Measurements from ENCODE around the gene SAMD5. TPM values are rescaled to one million over a fixed set of nuclear protein-coding genes. Genes with fewer than 3 reads are reported as not detected.

The SAMD5 gene
- total and polyA plus RNA-seq, 2 donors from 2014 or later, result 9.2 to 11.1 TPM

DNA sequence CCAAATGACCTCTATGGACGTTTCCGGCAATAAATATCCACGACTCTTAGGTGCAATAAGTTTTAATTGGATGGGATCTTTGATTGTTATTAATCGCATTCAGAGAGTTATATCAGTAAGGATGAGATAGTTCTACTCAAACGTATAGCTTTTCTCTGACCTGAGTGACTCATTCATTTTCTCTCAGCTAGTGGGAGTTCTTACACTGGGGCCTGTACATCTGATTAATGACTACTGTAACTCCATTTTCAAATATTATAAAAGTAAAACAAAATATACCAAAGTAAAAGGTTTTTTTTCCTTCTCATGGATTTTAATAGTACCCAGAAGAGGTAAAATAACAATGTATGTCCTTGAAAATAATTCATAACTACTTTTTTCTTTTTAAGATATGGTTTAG is 41.1 kb upstream of the SAMD5 start:
- no peaks in the 10 kb centered on the region for H3K4me1 ChIP-seq (ENCODE audit: control insufficient read depth in 2 of 3, insufficient read depth in 2 of 3, low read depth in 1 of 3, low read length in 3 of 3)
- no peak overlapping the region for H3K27ac ChIP-seq (ENCODE audit: low read depth in 2 of 2, low read length in 2 of 2)
- H3K9me3 ChIP-seq (ENCODE audit: control insufficient read depth in 2 of 3, insufficient read depth in 1 of 3, low read length in 3 of 3), result peaks cover 0 to 2% (median 0%) of the 10 kb centered on the region in 3 donors
- intact Hi-C loops (cut with DNase I), result no loop called here
- no peaks in the 10 kb centered on the region for H3K36me3 ChIP-seq (ENCODE audit: control insufficient read depth in 2 of 3, insufficient read depth in 3 of 3, low read length in 3 of 3)
- FAIRE-seq, result no peak
- no peak for TF ChIP-seq CTCF (IDR thresholded peaks at IDR 0.05; ENCODE audit: borderline replicate concordance, extremely low read depth, insufficient read depth)
- H3K4me3 ChIP-seq (ENCODE audit: low read length in 3 of 3), result no peak overlapping the region
- no peaks in the 10 kb centered on the region for H3K27me3 ChIP-seq (ENCODE audit: control insufficient read depth, insufficient read depth, low read length)
- no peak for DNase-seq
- no peak overlapping the region for H3K9ac ChIP-seq (ENCODE audit: low read length in 3 of 3)

- peak in 2 of 5 donors; percentile 13 to 15 for DNase-seq
- FAIRE-seq, result no peak
Observed at GRCh38 chr6:147467886-147468285, 40.6 kb upstream of the SAMD5 start.

DNA sequence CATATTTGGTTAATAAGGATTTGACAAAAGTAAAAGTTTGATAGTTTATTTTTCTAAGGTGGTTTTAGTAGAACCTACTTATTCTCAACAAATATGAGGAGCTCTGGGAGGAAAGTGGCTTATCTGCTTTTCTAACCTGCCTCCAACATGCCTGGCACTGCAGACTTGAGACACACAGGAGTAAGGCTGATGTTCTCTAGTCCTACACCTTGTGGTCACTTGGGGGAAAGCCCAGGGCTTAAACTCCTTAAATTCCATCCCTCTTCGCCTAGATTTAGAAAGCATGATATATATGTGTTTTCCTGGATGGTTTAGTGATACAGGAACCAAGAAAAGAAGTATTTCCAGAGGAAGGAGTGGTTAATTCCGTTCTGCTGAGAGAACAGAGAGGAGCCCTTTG is 39.9 kb upstream of the SAMD5 start:
- intact Hi-C loops (cut with DNase I), result no loop called here
- H3K4me3 ChIP-seq (ENCODE audit: low read length in 3 of 3), result no peak overlapping the region
- no peak for FAIRE-seq
- H3K9ac ChIP-seq (ENCODE audit: low read length in 3 of 3), result no peak overlapping the region
- no peak for DNase-seq
- no peaks in the 10 kb centered on the region for H3K36me3 ChIP-seq (ENCODE audit: control insufficient read depth in 2 of 3, insufficient read depth in 3 of 3, low read length in 3 of 3)
- peaks cover 0 to 10% (median 0%) of the 10 kb centered on the region in 3 donors for H3K9me3 ChIP-seq (ENCODE audit: control insufficient read depth in 2 of 3, insufficient read depth in 1 of 3, low read length in 3 of 3)
- no peaks in the 10 kb centered on the region for H3K4me1 ChIP-seq (ENCODE audit: control insufficient read depth in 2 of 3, insufficient read depth in 2 of 3, low read depth in 1 of 3, low read length in 3 of 3)
- H3K27ac ChIP-seq (ENCODE audit: low read depth in 2 of 2, low read length in 2 of 2), result no peak overlapping the region
- H3K27me3 ChIP-seq (ENCODE audit: control insufficient read depth, insufficient read depth, low read length), result no peaks in the 10 kb centered on the region
- TF ChIP-seq CTCF (IDR thresholded peaks at IDR 0.05; ENCODE audit: borderline replicate concordance, extremely low read depth, insufficient read depth), result no peak

More at GRCh38 chr6:147467886-147468285, 40.6 kb upstream of the SAMD5 start:
- Histone ChIP-seq H3K4me3 (ENCODE audit: low read length in 3 of 3) (no peak overlapping the region), H3K9ac (ENCODE audit: low read length in 3 of 3) (no peak overlapping the region), H3K36me3 (ENCODE audit: control insufficient read depth in 2 of 3, insufficient read depth in 3 of 3, low read length in 3 of 3) (no peaks in the 10 kb centered on the region), H3K27me3 (ENCODE audit: control insufficient read depth, insufficient read depth, low read length) (no peaks in the 10 kb centered on the region), H3K9me3 (ENCODE audit: control insufficient read depth in 2 of 3, insufficient read depth in 1 of 3, low read length in 3 of 3) (peaks cover 0 to 4% (median 0%) of the 10 kb centered on the region in 3 donors), H3K4me1 (ENCODE audit: control insufficient read depth in 2 of 3, insufficient read depth in 2 of 3, low read depth in 1 of 3, low read length in 3 of 3) (no peaks in the 10 kb centered on the region), H3K27ac (ENCODE audit: low read depth in 2 of 2, low read length in 2 of 2) (no peak overlapping the region)
- no peak for TF ChIP-seq CTCF (IDR thresholded peaks at IDR 0.05; ENCODE audit: borderline replicate concordance, extremely low read depth, insufficient read depth)
- intact Hi-C loops (cut with DNase I), result no loop called here

- FAIRE-seq (no peak), DNase-seq (no peak)
- Histone ChIP-seq H3K9me3 (ENCODE audit: control insufficient read depth in 2 of 3, insufficient read depth in 1 of 3, low read length in 3 of 3) (no peaks in the 10 kb centered on the region), H3K27ac (ENCODE audit: low read depth in 2 of 2, low read length in 2 of 2) (no peak overlapping the region), H3K4me3 (ENCODE audit: low read length in 3 of 3) (no peak overlapping the region), H3K27me3 (ENCODE audit: control insufficient read depth, insufficient read depth, low read length) (no peaks in the 10 kb centered on the region), H3K9ac (ENCODE audit: low read length in 3 of 3) (no peak overlapping the region), H3K4me1 (ENCODE audit: control insufficient read depth in 2 of 3, insufficient read depth in 2 of 3, low read depth in 1 of 3, low read length in 3 of 3) (no peaks in the 10 kb centered on the region), H3K36me3 (ENCODE audit: control insufficient read depth in 2 of 3, insufficient read depth in 3 of 3, low read length in 3 of 3) (no peaks in the 10 kb centered on the region)
- no peak for TF ChIP-seq CTCF (IDR thresholded peaks at IDR 0.05; ENCODE audit: borderline replicate concordance, extremely low read depth, insufficient read depth)
- intact Hi-C loops (cut with DNase I), result no loop called here
Observed at GRCh38 chr6:147479857-147480256, 28.6 kb upstream of the SAMD5 start.

All from kidney (tissue), 14 donors.